HFF-Myc (cell line): ENCODE data around the gene CDC42BPA.

Experiments
- DNase-seq: peaks from one replicate; pipeline ENCODE4 v3.0.0-alpha.2; 2011; ENCODE audit warnings: low read depth; ENCODE audit errors: extremely low read depth
- H3K4me3 ChIP-seq: replicated peaks from 2 replicates; pipeline ENCODE4 v1.5.1; 2011; ENCODE audit warnings: low read depth, mild to moderate bottlenecking, control low read depth, low read length
- TF ChIP-seq, protein P1 (sequence below): IDR thresholded peaks from 2 replicates; pipeline ENCODE4 v1.5.1; 2012; ENCODE audit warnings: mild to moderate bottlenecking, low read depth, low read length, control low read depth; ENCODE audit errors: missing control alignments

Gene CDC42BPA

DNA sequence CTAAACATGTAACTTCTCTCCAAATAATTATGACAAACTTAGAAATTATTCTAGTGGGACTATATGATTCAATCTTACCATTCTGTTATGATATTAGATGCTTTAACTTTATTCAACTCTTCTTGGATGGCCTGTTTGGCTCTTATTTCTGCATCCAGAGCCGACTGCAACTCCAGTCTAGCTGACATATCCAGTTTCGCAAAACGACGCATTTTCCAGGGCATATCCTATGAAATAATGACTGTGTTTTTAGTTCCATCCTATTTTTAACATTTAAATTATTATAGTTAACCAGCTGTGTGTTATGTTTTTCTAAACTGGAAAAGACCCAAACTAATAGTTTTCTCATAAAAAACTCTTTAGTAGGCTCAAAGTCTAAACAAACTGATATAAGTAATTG, 244.5 kb downstream of the CDC42BPA start:
- DNase-seq = no peak
- no peak overlapping the region for H3K4me3 ChIP-seq
- TF ChIP-seq, protein P1, sequence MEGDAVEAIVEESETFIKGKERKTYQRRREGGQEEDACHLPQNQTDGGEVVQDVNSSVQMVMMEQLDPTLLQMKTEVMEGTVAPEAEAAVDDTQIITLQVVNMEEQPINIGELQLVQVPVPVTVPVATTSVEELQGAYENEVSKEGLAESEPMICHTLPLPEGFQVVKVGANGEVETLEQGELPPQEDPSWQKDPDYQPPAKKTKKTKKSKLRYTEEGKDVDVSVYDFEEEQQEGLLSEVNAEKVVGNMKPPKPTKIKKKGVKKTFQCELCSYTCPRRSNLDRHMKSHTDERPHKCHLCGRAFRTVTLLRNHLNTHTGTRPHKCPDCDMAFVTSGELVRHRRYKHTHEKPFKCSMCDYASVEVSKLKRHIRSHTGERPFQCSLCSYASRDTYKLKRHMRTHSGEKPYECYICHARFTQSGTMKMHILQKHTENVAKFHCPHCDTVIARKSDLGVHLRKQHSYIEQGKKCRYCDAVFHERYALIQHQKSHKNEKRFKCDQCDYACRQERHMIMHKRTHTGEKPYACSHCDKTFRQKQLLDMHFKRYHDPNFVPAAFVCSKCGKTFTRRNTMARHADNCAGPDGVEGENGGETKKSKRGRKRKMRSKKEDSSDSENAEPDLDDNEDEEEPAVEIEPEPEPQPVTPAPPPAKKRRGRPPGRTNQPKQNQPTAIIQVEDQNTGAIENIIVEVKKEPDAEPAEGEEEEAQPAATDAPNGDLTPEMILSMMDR = no peak

DNA sequence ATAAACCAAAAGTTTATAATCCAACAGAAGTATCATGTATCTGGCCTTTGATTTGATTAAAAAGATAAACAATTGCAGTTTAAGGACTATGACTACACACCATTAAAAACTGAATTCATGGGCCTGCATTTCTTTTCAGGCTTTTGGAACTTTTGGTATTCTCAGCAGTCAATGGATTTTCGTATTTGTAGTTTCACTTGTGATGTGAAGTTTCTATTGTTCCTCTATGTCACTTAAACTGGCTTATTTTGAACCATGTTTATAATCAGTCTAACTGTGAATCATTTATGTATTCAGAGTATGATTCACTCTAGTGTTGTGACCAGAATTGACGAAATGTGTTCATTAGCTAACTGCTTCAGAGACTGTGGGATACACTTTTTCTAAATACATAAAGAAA, 245.3 kb downstream of the CDC42BPA start:
- TF ChIP-seq, protein P1 = no peak
- no peak overlapping the region for H3K4me3 ChIP-seq
- no peak for DNase-seq

DNA sequence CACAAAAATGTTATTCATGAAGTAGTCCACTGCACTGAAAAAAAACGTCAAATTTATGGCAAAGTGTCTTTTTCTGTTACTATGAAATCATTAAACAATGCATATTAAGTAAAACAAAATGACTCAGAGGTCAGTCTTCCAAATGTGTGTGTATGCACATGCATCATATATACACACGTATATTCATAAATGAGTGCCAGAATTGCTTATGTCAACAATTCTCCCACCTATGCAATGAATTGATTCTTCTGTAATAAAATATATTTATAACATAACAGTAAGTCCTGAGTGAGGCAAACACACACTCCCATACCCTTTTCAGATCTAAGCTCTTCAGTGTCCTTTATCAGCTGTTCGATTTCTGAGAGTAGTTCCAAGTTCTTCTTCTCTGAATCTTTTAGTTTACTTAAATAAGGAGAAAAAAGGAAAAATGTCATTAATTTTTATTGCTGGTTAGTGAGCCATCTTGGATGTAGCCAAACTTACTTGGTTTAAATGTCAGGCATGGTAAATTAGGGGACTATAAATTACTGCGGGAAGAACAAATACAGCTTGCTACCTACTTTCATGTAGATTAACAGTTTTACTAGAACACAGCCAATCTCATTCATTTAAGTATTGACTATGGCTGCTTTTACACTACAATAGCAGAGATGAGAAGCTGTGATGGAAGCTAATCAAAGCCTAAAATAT, 246.3 kb downstream of the CDC42BPA start:
- TF ChIP-seq, protein P1 = no peak
- no peak for DNase-seq
- no peak overlapping the region for H3K4me3 ChIP-seq

DNA sequence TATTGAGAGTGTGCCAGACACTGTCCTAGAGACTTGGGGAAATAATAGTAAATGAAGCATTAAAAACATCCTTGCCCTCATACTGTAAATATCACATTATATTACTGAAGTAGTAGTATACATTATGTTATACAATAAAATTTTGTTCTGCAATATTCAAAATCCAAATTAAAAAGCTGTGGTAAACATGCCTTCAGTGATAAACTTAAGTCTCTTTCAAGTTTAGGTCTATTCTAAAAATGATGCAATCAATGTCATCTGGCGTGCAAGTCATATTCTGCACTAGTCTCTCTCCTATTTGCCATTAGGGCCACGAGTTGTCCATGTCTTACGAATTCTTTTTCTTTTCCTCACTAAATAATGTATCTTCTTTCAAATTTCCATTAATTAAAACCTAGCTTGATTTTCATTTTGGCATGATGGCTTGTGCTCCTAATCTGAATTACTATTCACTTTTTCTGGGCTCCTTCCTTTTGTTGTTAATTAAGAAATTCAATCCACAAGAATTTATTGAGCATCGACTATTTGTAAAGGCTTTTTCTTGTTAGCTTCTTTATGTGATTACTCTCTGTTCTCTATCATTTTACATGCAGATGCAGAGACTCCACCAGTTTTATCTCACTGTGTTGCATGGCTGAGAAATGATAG, 247.5 kb downstream of the CDC42BPA start:
- TF ChIP-seq, protein P1 = no peak
- no peak overlapping the region for H3K4me3 ChIP-seq
- DNase-seq = no peak

DNA sequence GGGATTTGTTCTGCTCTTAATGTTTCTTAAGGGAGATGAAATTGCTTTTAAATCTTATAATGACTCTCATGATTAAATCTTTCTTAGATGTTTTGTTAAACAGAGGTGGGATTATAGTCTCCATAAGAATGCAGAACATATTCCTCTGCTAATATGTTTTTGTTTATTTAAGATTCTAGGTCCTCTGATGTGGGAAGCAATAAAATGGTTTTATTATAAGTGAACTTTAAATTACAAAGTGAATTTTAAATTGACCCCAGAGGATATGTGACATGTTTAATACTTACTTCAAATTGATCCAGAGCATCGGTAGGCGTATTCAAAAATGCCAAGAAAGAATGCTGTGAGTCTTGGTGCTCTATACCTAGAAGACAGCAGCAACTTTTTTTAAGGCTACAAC, 248.8 kb downstream of the CDC42BPA start:
- TF ChIP-seq, protein P1 = no peak
- DNase-seq = no peak
- H3K4me3 ChIP-seq = no peak overlapping the region

DNA sequence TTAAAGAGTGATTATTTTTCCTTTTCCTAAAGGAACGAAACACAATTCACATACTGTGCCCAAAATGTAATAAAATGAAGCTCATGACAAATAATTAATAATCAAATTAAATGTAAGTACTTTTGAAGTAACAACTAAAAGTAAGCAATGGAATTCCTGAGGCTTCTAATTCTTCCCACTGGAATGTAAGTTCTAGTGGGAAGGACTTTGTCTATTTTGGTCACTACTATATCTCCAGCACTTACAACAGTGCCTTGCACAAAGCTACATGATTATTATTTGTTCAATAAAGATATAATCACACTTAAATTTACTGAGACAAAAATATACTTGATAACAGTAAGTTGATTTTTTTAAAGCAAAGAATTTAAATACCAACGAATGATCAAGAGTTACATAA, 249.4 kb downstream of the CDC42BPA start:
- no peak overlapping the region for H3K4me3 ChIP-seq
- no peak for DNase-seq
- TF ChIP-seq, protein P1 = no peak
